Heart left ventricle (tissue), 13 donors: ENCODE data around the gene KLHL6.

Source experiments
- POLR2A ChIP-seq, 2 donors: fragments of 450-650 bp; IDR thresholded peaks; one replicate each; pipeline ENCODE4 v1.6.1; 2017; ENCODE audit warnings: antibody characterized with exemption in 2 of 2, mild to moderate bottlenecking in 2 of 2, moderate library complexity in 2 of 2
- TF ChIP-seq, protein P1 (sequence below), 12 donors: fragments of 200-600 bp; sonication (generic) in 4 of 12; IDR thresholded peaks; one replicate each; pipeline versions ENCODE4 v1.5.0 to v1.8.0; 2018 to 2022; ENCODE audit warnings: antibody characterized with exemption in 12 of 12, mild to moderate bottlenecking in 5 of 12
- donor health status: ischemic (EF 13 %, LVEDD 7.1; RV severe dilation, severe dysfunction).
- donor health status: DM: no; HTN: yes; CAD: no.
- donor health status: DM: no; HTN: no; CAD: no.
- donor health status: ischemic (EF 25% LVEDD 6.9; RV normal size, moderate dysfunction).
- donor health status: ischemic (EF 25% LVEDD 5.7; RV mildly dilated, moderate dysfunction).
- donor health status: ischemic (EF 35%, LVEDD 5.7; RV mildly dilated, moderate dysfunction).
- donor health status: nonischemic (EF 11% LVEDD 7.7; RV severe dilation, severe dysfunction).
- donor health status: DM: yes; HTN: yes; CAD: no.
- donor health status: PGD.
- donor health status: ischemic (EF 29% LVEDD 5.4; RV normal size, mild dysfunction).
- donor health status: nonischemic (EF 23%, LVEDD 6.1; RV moderate dilation, normal function).

DNA sequence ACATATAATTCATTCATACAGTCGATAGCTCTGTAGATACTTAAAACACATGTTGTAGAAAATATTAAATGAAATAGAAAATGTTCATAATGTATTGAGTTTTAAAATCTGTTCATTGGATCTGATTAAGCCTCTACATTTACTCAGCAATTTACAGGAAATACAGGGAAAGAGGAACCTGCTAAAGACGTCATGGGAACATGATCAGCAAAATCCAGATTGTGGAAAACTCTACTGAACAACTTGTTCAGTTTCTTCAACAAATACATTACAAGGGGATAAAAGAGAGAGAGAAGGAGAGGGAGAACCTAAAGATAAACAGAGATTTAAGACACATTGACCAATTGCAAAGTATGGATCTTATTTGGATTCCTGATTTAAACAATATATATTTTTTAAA lies 46.7 kb downstream of the KLHL6 start:
- TF ChIP-seq, protein P1, sequence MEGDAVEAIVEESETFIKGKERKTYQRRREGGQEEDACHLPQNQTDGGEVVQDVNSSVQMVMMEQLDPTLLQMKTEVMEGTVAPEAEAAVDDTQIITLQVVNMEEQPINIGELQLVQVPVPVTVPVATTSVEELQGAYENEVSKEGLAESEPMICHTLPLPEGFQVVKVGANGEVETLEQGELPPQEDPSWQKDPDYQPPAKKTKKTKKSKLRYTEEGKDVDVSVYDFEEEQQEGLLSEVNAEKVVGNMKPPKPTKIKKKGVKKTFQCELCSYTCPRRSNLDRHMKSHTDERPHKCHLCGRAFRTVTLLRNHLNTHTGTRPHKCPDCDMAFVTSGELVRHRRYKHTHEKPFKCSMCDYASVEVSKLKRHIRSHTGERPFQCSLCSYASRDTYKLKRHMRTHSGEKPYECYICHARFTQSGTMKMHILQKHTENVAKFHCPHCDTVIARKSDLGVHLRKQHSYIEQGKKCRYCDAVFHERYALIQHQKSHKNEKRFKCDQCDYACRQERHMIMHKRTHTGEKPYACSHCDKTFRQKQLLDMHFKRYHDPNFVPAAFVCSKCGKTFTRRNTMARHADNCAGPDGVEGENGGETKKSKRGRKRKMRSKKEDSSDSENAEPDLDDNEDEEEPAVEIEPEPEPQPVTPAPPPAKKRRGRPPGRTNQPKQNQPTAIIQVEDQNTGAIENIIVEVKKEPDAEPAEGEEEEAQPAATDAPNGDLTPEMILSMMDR (IDR thresholded peaks at IDR 0.05), result no peak
- no peak for TF ChIP-seq POLR2A (IDR thresholded peaks at IDR 0.05)
